HEK293T (cell line): Measurements from ENCODE around the gene HS1BP3.

ENCODE experiments used
- ARNT ChIP-seq: fragments of 450-650 bp; IDR thresholded peaks from 2 replicates; pipeline ENCODE4 v1.6.1; 2017; ENCODE audit warnings: mild to moderate bottlenecking
- BHLHE40 ChIP-seq: fragments of 450-650 bp; IDR thresholded peaks from 2 replicates; pipeline ENCODE4 v1.6.1; 2016; ENCODE audit warnings: mild to moderate bottlenecking, moderate library complexity, borderline replicate concordance
- CTBP1 ChIP-seq: fragments of 450-650 bp; IDR thresholded peaks from 2 replicates; pipeline ENCODE4 v1.6.1; 2016; ENCODE audit warnings: borderline replicate concordance
- ELF4 ChIP-seq: fragments of 450-650 bp; IDR thresholded peaks from 2 replicates; pipeline ENCODE4 v1.6.1; 2017; ENCODE audit warnings: antibody characterized with exemption
- FOXK2 ChIP-seq: fragments of 450-650 bp; IDR thresholded peaks from 2 replicates; pipeline ENCODE4 v1.6.1; 2016; ENCODE audit warnings: mild to moderate bottlenecking
- HDGF ChIP-seq: fragments of 450-650 bp; IDR thresholded peaks from 2 replicates; pipeline ENCODE4 v1.6.1; 2017; ENCODE audit warnings: antibody characterized with exemption, borderline replicate concordance
- PKNOX1 ChIP-seq: fragments of 450-650 bp; IDR thresholded peaks from 2 replicates; pipeline ENCODE4 v1.6.1; 2016
- SP1 ChIP-seq: fragments of 450-650 bp; IDR thresholded peaks from 2 replicates; pipeline ENCODE4 v1.6.1; 2017
- TARDBP ChIP-seq: fragments of 450-650 bp; IDR thresholded peaks from 2 replicates; pipeline ENCODE4 v1.6.1; 2016

- TF ChIP-seq HDGF (no peak), ELF4 (no peak), ARNT (no peak), CTBP1 (no peak), SP1 (no peak), FOXK2 (no peak), BHLHE40 (no peak), TARDBP (no peak), PKNOX1 (no peak)
Measured at GRCh38 chr2:20678780-20679179, 27.9 kb upstream of the HS1BP3 start.
